ENCODE results near the gene MIPEP.

DNA sequence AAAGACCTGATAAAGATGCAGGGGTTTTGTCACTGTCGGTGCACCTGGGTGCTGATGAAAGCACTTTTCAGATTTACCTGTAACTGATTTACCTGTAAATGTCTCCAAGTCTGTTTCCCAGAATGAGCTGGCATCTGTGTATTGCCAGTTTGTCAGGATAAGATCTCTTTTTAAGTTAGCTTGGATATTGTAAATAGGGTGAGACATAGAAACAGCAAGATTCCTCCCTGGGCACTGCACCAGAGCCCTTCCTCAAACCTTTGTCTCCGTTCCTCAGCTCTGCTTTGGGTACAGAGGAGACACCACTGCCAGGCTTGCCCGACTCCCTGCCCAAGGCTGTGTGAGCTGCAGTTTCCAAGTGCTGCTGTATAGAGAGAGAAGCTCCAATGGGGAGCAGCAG, 160.4 kb downstream of the MIPEP start:
- TF ChIP-seq, protein P1, sequence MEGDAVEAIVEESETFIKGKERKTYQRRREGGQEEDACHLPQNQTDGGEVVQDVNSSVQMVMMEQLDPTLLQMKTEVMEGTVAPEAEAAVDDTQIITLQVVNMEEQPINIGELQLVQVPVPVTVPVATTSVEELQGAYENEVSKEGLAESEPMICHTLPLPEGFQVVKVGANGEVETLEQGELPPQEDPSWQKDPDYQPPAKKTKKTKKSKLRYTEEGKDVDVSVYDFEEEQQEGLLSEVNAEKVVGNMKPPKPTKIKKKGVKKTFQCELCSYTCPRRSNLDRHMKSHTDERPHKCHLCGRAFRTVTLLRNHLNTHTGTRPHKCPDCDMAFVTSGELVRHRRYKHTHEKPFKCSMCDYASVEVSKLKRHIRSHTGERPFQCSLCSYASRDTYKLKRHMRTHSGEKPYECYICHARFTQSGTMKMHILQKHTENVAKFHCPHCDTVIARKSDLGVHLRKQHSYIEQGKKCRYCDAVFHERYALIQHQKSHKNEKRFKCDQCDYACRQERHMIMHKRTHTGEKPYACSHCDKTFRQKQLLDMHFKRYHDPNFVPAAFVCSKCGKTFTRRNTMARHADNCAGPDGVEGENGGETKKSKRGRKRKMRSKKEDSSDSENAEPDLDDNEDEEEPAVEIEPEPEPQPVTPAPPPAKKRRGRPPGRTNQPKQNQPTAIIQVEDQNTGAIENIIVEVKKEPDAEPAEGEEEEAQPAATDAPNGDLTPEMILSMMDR (IDR thresholded peaks at IDR 0.05), result no peak
- TF ChIP-seq POLR2A (IDR thresholded peaks at IDR 0.05), result no peak

Data from esophagus squamous epithelium (tissue), 4 donors.